ENCODE results near the gene MACF1. TPM values are rescaled to one million over a fixed set of nuclear protein-coding genes. Genes with fewer than 3 reads are reported as not detected.
A peak's percentile ranks its signal among the peaks of the same experiment; 100 is the strongest.

Gene MACF1
- total RNA-seq, 6 donors from 2014 or later, result 359 to 1,160 (median 531) TPM

DNA sequence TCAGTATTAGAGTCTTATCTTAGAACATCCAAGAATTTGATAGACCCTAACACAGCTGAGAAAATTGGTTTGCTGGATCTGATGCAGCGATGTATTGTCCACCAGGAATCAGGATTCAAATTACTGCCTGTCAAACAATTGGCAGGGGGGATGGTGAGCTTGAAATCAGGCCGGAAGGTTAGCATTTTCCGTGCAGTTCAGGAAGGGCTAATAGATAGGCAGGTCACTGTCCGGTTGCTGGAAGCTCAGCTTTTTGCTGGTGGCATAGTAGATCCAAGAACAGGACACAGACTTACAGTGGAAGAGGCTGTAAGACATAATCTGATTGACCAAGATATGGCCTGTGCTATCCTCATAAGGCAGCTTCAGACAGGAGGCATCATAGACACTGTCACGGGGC, 127.2 kb downstream of the MACF1 start:
- Histone ChIP-seq H3K4me3 (no peak overlapping the region), H3K36me3 (peaks cover 38 to 99% (median 49%) of the 10 kb centered on the region in 4 donors), H3K27me3 (no peaks in the 10 kb centered on the region), H3K27ac (no peak overlapping the region), H3K4me1 (peaks cover 7 to 26% (median 10%) of the 10 kb centered on the region in 4 donors), H3K9me3 (no peaks in the 10 kb centered on the region)
- TF ChIP-seq, protein P1, sequence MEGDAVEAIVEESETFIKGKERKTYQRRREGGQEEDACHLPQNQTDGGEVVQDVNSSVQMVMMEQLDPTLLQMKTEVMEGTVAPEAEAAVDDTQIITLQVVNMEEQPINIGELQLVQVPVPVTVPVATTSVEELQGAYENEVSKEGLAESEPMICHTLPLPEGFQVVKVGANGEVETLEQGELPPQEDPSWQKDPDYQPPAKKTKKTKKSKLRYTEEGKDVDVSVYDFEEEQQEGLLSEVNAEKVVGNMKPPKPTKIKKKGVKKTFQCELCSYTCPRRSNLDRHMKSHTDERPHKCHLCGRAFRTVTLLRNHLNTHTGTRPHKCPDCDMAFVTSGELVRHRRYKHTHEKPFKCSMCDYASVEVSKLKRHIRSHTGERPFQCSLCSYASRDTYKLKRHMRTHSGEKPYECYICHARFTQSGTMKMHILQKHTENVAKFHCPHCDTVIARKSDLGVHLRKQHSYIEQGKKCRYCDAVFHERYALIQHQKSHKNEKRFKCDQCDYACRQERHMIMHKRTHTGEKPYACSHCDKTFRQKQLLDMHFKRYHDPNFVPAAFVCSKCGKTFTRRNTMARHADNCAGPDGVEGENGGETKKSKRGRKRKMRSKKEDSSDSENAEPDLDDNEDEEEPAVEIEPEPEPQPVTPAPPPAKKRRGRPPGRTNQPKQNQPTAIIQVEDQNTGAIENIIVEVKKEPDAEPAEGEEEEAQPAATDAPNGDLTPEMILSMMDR (IDR thresholded peaks at IDR 0.05), result no peak
- TF ChIP-seq POLR2AphosphoS5 (IDR thresholded peaks at IDR 0.05) (no peak), EP300 (IDR thresholded peaks at IDR 0.05) (no peak), POLR2A (IDR thresholded peaks at IDR 0.05) (no peak)
- 81 to 91% methylated on average over 5 of the region's 5 CpGs for WGBS, 2 donors
- DNase-seq (no peak), ATAC-seq (ENCODE audit: low FRiP score in 2 of 2) (no peak)

DNA sequence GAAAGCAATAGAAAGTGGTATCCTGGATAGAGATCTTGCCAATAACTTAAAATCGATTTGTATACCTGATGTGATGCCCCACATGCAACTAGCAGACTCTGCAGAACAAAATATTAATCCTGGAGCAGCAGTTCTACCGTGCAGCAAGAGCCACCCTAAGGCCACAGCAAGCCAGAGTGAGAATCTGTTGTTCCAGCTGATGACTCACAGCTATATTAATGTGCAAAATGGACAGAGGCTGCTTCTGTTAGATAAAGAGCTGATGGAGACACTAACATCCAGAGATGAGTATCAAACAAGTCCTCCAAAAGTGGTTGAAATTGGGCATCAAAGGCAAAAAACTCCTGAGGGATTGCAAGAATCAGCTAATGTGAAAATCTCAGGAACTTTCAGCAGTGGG, 127.8 kb downstream of the MACF1 start:
- TF ChIP-seq POLR2A (IDR thresholded peaks at IDR 0.05), result no peak
- no peak for TF ChIP-seq POLR2AphosphoS5 (IDR thresholded peaks at IDR 0.05)
- no peak for TF ChIP-seq EP300 (IDR thresholded peaks at IDR 0.05)
- TF ChIP-seq, protein P1 (IDR thresholded peaks at IDR 0.05), result no peak
- Histone ChIP-seq H3K27me3 (no peaks in the 10 kb centered on the region), H3K36me3 (peaks cover 39 to 99% (median 48%) of the 10 kb centered on the region in 4 donors), H3K4me1 (peaks cover 7 to 26% (median 10%) of the 10 kb centered on the region in 4 donors), H3K9me3 (no peaks in the 10 kb centered on the region), H3K27ac (no peak overlapping the region), H3K4me3 (no peak overlapping the region)
- DNase-seq (no peak), ATAC-seq (ENCODE audit: low FRiP score in 2 of 2) (no peak)
- 84 to 87% methylated on average over 2 of the region's 2 CpGs for WGBS, 2 donors

DNA sequence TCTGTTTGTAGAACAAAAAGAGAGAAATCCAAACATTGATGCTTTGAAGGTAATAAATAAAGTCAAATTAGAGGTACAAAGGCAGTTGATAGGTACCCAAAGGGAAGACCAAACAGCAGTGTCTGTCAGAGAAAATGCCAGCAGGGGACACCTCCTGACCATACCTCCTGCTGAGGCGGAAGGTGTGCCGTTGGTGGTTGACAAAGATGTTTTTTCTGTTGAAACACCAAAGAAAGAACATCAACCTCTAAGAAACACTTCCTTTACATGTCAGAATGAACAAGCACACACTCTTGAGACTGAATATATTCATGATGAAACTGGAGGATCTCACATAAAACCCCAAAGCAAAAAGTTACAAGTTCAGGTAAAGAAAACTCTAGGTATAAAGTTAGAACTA, 128.3 kb downstream of the MACF1 start:
- Histone ChIP-seq H3K36me3 (peaks cover 36 to 99% (median 47%) of the 10 kb centered on the region in 4 donors), H3K27ac (no peak overlapping the region), H3K27me3 (no peaks in the 10 kb centered on the region), H3K4me3 (no peak overlapping the region), H3K4me1 (peaks cover 7 to 26% (median 10%) of the 10 kb centered on the region in 4 donors), H3K9me3 (no peaks in the 10 kb centered on the region)
- DNase-seq (no peak), ATAC-seq (ENCODE audit: low FRiP score in 2 of 2) (no peak)
- WGBS, 2 donors, result 68 to 74% methylated on average over 2 of the region's 2 CpGs
- TF ChIP-seq POLR2AphosphoS5 (IDR thresholded peaks at IDR 0.05) (no peak), EP300 (IDR thresholded peaks at IDR 0.05) (no peak), POLR2A (IDR thresholded peaks at IDR 0.05) (no peak)
- TF ChIP-seq, protein P1 (IDR thresholded peaks at IDR 0.05), result no peak

DNA sequence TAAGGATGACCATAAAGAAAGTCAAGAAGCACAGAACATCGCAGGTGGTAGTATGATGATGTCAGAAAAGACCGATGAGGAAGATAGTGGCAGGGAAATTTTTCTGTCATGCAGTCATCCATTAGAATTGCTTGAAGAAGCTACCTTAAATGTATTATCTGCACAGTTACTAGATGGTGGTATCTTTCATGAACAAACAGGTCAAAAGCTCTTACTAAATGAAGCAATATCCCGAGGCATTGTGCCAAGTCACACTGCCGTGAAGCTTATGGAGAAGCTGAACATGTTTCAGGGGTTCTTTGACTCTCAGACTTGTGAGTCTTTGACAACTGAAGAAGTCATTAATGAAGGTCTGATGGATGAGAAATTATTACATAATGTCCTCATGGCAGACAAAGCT, 128.8 kb downstream of the MACF1 start:
- no peak overlapping the region for H3K4me3 ChIP-seq
- 69% methylated on average over 4 of the region's 4 CpGs for WGBS, 2 donors
- TF ChIP-seq, protein P1 (IDR thresholded peaks at IDR 0.05), result no peak
- no peak for TF ChIP-seq POLR2AphosphoS5 (IDR thresholded peaks at IDR 0.05)
- TF ChIP-seq EP300 (IDR thresholded peaks at IDR 0.05), result no peak
- no peak for TF ChIP-seq POLR2A (IDR thresholded peaks at IDR 0.05)

DNA sequence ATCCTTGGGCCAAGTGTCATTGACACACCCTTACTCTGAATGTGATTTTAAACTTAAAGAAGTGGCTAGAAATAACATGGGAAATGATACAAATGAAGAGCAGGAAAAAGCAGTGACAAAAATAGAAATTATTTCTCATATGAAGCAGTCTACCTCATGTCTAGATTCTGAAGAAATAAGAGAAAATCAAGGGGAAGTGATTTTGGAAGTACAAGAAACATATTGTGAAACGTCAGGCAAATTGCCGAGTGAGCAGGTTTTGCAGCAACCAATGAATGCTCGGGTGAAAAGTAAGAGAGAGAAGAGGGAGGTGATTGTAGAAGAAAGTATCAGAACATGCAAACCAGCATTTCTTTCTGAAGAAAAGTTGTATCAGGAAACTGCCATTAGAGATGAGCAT, 130.7 kb downstream of the MACF1 start:
- Histone ChIP-seq H3K36me3 (peaks cover 38 to 99% (median 62%) of the 10 kb centered on the region in 4 donors), H3K27ac (peak overlapping the region in 1 of 4 donors; percentile 6), H3K27me3 (no peaks in the 10 kb centered on the region), H3K4me1 (peaks cover 7 to 26% (median 10%) of the 10 kb centered on the region in 4 donors), H3K4me3 (no peak overlapping the region), H3K9me3 (no peaks in the 10 kb centered on the region)
- TF ChIP-seq POLR2AphosphoS5 (IDR thresholded peaks at IDR 0.05), result no peak
- TF ChIP-seq, protein P1 (IDR thresholded peaks at IDR 0.05), result no peak
- no peak for TF ChIP-seq EP300 (IDR thresholded peaks at IDR 0.05)
- no peak for TF ChIP-seq POLR2A (IDR thresholded peaks at IDR 0.05)
- WGBS, 2 donors, result 38 to 52% methylated on average over 3 of the region's 3 CpGs
- ATAC-seq (ENCODE audit: low FRiP score in 2 of 2), result peak in 1 of 2 donors; percentile 38
- DNase-seq, result peak in 1 of 2 donors; percentile 32

More for the DNA sequence above, 128.8 kb downstream of the MACF1 start:
- no peaks in the 10 kb centered on the region for H3K9me3 ChIP-seq
- H3K4me1 ChIP-seq, result peaks cover 7 to 26% (median 10%) of the 10 kb centered on the region in 4 donors
- peaks cover 36 to 99% (median 50%) of the 10 kb centered on the region in 4 donors for H3K36me3 ChIP-seq
- DNase-seq (peak in 1 of 2 donors; percentile 54), ATAC-seq (ENCODE audit: low FRiP score in 2 of 2) (no peak)
- no peaks in the 10 kb centered on the region for H3K27me3 ChIP-seq
- no peak overlapping the region for H3K27ac ChIP-seq
